ENCODE measurements around the gene DHDH.

The DHDH gene

GRCh38 chr19:48964205-48965039 lies 30.9 kb downstream of the DHDH start:
- no peak overlapping the region for H3K4me3 ChIP-seq (ENCODE audit: low read depth, low read length)
- no peak for DNase-seq (ENCODE audit: low read depth)
- in situ Hi-C loops (cut with HindIII; ENCODE audit: low sequenced_read_pairs): no loop called here
- no peak for TF ChIP-seq CTCF (IDR thresholded peaks at IDR 0.05; ENCODE audit: low read depth, low read length, missing control alignments)

- TF ChIP-seq CTCF (IDR thresholded peaks at IDR 0.05; ENCODE audit: low read depth, low read length, missing control alignments): no peak
- in situ Hi-C loops (cut with HindIII; ENCODE audit: low sequenced_read_pairs): no loop called here
- DNase-seq (ENCODE audit: low read depth): peak; percentile 80
- peak within 1 kb of the TSS; percentile 68 for H3K4me3 ChIP-seq (ENCODE audit: low read depth, low read length)
Observed at GRCh38 chr19:48965040-48965805, 31.7 kb downstream of the DHDH start, which contains the start of gene FTL. TSS of gene FTL (plus strand) at chr19:48965309. CDS start at chr19:48965508, 199 bp downstream.

GRCh38 chr19:48965806-48966540 lies 32.5 kb downstream of the DHDH start:
- peak; percentile 73 for DNase-seq (ENCODE audit: low read depth)
- no peak for TF ChIP-seq CTCF (IDR thresholded peaks at IDR 0.05; ENCODE audit: low read depth, low read length, missing control alignments)
- peak overlapping the region; percentile 68 for H3K4me3 ChIP-seq (ENCODE audit: low read depth, low read length)
- in situ Hi-C loops (cut with HindIII; ENCODE audit: low sequenced_read_pairs): no loop called here

- in situ Hi-C loops (cut with HindIII; ENCODE audit: low sequenced_read_pairs): no loop called here
- no peak for TF ChIP-seq CTCF (IDR thresholded peaks at IDR 0.05; ENCODE audit: low read depth, low read length, missing control alignments)
- H3K4me3 ChIP-seq (ENCODE audit: low read depth, low read length): peak overlapping the region; percentile 68
- no peak for DNase-seq (ENCODE audit: low read depth)
Observed at GRCh38 chr19:48966541-48967345, 33.2 kb downstream of the DHDH start.

GRCh38 chr19:48967346-48968178 lies 34.1 kb downstream of the DHDH start:
- no peak for DNase-seq (ENCODE audit: low read depth)

More at GRCh38 chr19:48967346-48968178, 34.1 kb downstream of the DHDH start:
- in situ Hi-C loops (cut with HindIII; ENCODE audit: low sequenced_read_pairs): no loop called here
- H3K4me3 ChIP-seq (ENCODE audit: low read depth, low read length): peak overlapping the region; percentile 68
- no peak for TF ChIP-seq CTCF (IDR thresholded peaks at IDR 0.05; ENCODE audit: low read depth, low read length, missing control alignments)
